HAP-1 (cell line): Measurements from ENCODE around the gene TSNAX.
"Not testable (repeated sequence)": the region's sequence is repeated elsewhere in the genome, so short reads cannot be mapped to it uniquely, and the experiment has no call there.

ENCODE experiments used
- DNase-seq, 2 experiments: peaks; one replicate each; pipeline ENCODE4 v3.0.0-alpha.2; 2016 to 2020; ENCODE audit warnings: low spot score in 2 of 2
- H3K27me3 ChIP-seq: fragments of 250-450 bp; sonication (Bioruptor Pico); 2 replicates; pipeline ENCODE4 v1.5.1; 2020; ENCODE audit warnings: low read depth, mild to moderate bottlenecking, moderate library complexity
- H3K36me3 ChIP-seq: fragments of 250-450 bp; sonication (Bioruptor Pico); replicated peaks from 2 replicates; pipeline ENCODE4 v1.5.1; 2020; ENCODE audit warnings: mild to moderate bottlenecking
- H3K4me1 ChIP-seq: fragments of 250-450 bp; sonication (Bioruptor Pico); 2 replicates; pipeline ENCODE4 v1.5.1; 2020; ENCODE audit warnings: mild to moderate bottlenecking
- H3K4me3 ChIP-seq: fragments of 250-450 bp; sonication (Bioruptor Pico); 2 replicates; pipeline ENCODE4 v1.5.1; 2020; ENCODE audit warnings: mild to moderate bottlenecking, moderate library complexity
- H3K9me3 ChIP-seq: fragments of 250-450 bp; sonication (Bioruptor Pico); 2 replicates; pipeline ENCODE4 v1.5.1; 2020; ENCODE audit warnings: mild to moderate bottlenecking, moderate library complexity
- in situ Hi-C: fragments of 300-500 bp; cut with MboI; formaldehyde crosslinking; loops from 3 replicates; pipeline ENCODE4 v1.14.3; 2020; ENCODE audit warnings: low sequenced_read_pairs, inconsistent platforms, mixed read lengths

The TSNAX gene

DNA sequence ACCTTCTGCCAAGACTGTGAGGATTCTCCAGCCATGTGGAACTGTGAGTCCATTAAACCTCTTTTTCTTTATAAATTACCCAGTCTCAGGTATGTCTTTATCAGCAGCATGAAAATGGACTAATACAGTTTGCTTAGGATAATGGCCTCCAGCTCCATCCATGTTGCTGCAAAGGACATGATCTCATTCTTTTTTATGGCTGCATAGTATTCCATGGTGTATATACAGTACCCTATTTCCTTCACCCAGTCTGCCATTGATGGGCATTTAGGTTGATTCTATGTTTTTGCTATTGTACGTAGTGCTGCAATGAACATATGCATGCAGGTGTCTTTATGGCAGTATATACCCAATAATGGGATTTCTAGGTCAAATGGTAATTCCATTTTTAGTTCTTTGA lies 25.3 kb upstream of the TSNAX start:
- H3K4me1 ChIP-seq, H3K36me3 ChIP-seq, DNase-seq, H3K4me3 ChIP-seq, in situ Hi-C loops, H3K27me3 ChIP-seq, H3K9me3 ChIP-seq: not testable (repeated sequence)

DNA sequence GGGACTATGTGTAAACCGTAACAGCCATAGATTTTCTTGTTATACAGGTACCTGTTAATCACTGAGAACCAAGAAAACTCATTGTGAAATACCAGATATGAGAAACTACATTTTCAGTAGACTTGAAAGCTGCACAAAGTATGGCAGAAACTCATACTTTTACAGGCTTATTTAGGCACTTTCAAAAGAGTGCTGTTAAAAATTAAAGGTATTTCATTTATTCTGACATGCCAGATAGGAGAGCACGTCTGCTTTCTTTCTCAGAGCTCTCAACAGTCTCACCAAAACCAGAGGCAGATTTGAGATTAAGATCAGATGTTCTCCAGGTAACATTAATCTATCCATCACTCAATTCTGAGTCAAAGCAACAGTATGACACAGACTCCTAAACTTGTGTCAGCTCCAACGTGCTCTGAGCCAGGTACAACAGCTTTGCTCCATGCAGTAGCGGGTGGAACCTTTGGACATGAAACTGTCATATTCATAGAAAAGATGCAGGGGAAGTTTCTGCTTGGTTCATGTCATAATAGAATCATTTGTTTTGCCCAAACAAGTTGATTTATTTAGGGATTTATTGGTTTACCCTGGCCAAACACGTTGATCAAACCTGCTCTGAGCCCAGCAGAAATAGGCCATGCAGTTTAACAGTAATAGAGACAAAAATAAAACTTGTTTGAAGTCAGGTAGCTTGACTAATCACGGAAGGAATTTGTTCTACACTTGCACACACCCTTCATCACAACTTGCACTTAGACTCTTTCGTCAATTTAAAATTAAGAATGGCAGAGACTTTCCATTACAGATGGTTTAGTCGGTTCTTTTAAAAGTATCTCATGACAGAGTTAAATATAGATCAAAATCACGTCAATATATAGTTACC lies 20.8 kb upstream of the TSNAX start:
- H3K4me1 ChIP-seq: no peaks in the 10 kb centered on the region
- H3K36me3 ChIP-seq: no peaks in the 10 kb centered on the region
- DNase-seq: no peak
- no peaks in the 10 kb centered on the region for H3K27me3 ChIP-seq
- H3K9me3 ChIP-seq: no peaks in the 10 kb centered on the region
- in situ Hi-C loops: no loop called here
- H3K4me3 ChIP-seq: no peak overlapping the region

DNA sequence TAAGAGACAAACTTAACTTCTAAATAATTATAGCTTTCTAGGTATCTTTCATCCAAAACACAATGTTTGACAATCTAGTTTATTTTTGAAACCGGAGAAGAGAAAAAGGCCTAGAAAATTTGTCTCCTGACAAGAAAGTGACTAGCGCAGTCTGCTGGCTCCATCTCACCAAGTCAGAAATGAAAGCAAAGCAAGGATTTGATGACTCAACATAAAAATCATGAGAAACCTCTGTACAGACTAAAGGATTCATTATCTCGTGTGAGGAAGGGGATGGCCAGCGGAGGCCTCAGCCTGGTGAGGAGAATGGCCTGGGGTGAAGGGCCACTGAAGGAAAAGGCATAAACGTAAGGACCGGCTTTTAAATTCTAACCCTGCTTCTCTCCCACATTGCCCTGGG lies 20.0 kb upstream of the TSNAX start:
- H3K27me3 ChIP-seq: no peaks in the 10 kb centered on the region
- H3K36me3 ChIP-seq: no peaks in the 10 kb centered on the region
- H3K9me3 ChIP-seq: no peaks in the 10 kb centered on the region
- no peak overlapping the region for H3K4me3 ChIP-seq
- no peak for DNase-seq
- in situ Hi-C loops: no loop called here
- no peaks in the 10 kb centered on the region for H3K4me1 ChIP-seq

DNA sequence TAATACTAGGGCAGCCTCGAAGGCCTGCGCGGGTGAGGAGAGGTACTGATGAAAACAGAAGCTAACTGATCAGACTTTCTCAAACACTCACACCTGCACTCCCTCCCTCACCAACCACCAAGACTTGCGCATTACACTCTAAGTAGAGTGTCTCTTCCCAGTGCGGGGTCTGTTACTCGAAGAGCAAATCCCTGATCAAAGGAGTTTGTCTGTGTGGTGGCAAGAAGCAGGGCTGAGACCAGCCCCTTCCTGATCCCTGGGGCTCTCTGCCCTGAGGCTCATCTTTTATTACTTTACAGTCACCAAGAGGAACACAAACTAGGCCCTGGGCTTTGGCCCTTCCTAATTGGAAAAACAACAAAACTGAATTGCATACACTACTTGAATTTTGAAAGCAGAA lies 19.5 kb upstream of the TSNAX start:
- no peaks in the 10 kb centered on the region for H3K27me3 ChIP-seq
- H3K4me3 ChIP-seq: no peak overlapping the region
- no peaks in the 10 kb centered on the region for H3K4me1 ChIP-seq
- H3K36me3 ChIP-seq: no peaks in the 10 kb centered on the region
- no peaks in the 10 kb centered on the region for H3K9me3 ChIP-seq
- DNase-seq: no peak
- in situ Hi-C loops: no loop called here

DNA sequence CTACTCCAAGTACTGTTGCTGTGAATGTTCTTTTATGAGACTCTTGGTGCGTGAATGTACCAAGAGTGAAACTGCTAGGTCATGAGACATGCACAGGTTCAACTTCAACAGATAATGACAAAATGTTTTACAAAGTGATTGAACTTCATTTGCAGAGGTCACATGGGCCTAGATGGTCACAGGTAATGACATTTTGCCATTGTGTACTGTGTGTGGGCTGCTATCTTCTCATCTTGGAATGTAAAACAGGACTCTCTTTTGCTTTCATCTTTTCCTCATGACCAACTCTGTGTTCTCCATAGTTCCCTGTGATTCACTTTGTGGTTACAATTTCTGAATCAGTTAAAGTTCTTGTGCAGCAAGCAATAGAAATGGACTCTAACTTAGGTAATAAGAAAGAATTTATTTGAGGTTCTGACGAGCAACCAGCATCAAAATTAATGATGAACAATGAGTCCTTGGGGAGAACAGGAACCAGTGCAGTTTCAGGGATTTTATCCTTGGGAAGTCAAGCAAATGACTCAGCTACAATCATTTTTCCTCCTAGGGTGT lies 16.2 kb upstream of the TSNAX start:
- Histone ChIP-seq H3K27me3 (no peaks in the 10 kb centered on the region), H3K4me3 (no peak overlapping the region), H3K4me1 (no peaks in the 10 kb centered on the region), H3K36me3 (no peaks in the 10 kb centered on the region), H3K9me3 (no peaks in the 10 kb centered on the region)
- no peak for DNase-seq
- in situ Hi-C loops: no loop called here

DNA sequence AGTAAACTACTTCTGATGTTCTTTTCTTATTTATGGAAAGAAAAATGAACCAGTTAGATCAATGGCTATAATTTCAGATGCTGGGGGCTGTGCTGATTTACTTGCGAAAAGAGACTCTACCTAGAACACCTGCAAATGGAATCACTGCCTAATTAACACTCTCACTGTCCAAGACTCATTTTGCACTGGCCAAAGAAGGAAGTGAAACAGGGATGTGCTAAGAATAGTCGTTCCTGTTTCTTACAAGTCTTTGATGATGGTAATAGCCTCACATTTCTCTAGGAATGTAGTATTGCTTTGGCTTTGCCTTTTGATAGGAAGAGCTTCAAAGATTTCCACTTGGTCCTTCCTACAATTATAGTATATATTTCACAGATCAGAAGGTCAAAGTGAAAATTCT lies 12.7 kb upstream of the TSNAX start:
- Histone ChIP-seq H3K4me3 (no peak overlapping the region), H3K27me3 (no peaks in the 10 kb centered on the region; the same call in 1 of the 2 replicates), H3K36me3 (no peaks in the 10 kb centered on the region), H3K9me3 (no peaks in the 10 kb centered on the region), H3K4me1 (no peaks in the 10 kb centered on the region)
- no peak for DNase-seq
- in situ Hi-C loops: no loop called here

DNA sequence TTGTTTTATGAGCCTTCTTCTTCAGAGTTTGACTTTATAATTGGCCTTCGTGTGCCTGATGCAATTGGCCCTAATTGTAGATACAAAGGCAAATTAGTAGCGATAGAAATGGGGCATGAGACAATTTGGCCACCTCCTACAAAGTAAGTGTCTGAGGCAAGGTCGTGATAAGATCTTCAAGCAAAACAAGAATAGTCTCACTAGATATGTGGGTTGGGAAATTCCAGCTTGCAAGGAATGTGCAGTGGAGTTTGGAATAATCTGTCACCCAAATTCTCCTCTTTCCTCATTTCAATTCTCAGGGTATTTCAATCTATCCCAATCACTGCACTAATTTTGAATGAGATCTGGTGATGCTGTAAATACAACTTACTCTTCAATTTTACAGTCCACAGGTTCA lies 11.4 kb upstream of the TSNAX start:
- in situ Hi-C loops: no loop called here
- Histone ChIP-seq H3K9me3 (no peaks in the 10 kb centered on the region), H3K36me3 (no peaks in the 10 kb centered on the region), H3K27me3 (no peaks in the 10 kb centered on the region; the same call in 1 of the 2 replicates), H3K4me3 (no peak overlapping the region), H3K4me1 (no peaks in the 10 kb centered on the region)
- DNase-seq: no peak

DNA sequence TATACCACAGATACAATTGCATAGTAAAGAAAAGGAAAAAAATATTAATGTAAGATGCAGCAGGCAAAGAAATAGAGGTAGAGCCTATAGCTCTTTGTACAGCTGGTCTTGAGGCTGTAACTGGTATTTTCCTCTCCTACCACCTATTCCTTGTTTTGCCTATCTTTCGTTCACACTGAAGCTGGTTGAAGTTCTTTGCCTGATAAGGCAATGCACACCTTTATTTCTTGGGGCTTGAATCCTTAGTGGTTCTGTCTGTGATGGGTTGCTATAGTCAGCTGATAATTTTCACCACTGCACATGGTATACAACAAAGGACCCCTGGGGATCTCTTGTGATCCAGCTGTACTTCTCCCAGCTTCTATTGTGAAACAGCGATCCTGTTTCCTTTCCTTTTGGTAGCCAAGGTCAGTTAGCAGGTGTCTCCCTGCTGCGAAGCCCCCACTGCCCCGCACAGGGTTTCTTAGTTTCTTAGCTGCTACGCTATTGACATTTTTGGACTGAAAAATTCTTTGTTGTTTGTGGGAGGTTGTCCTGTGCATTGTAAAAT lies 9.9 kb upstream of the TSNAX start:
- no peak for DNase-seq
- in situ Hi-C loops: no loop called here
- no peaks in the 10 kb centered on the region; the same call in 1 of the 2 replicates for H3K27me3 ChIP-seq

DNA sequence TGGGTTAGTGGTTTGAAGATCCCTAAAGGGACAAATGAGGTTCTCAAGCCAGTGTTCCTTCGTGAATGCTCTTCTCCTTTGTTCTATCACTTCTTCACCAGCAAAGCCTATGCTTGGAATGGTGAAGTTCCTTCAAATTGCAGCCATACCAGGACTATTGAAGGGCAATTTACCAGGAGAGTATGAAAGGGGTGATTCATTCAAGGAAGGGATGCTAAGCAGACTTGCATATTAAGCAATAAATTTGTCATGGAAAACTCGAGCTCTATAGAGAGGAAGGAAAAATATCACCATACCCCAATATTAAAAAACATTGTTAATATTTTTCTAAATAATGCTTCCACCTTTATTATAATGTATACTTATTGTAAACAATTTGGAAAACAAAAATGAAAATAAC lies 9.3 kb upstream of the TSNAX start:
- Histone ChIP-seq H3K27me3 (no peaks in the 10 kb centered on the region; the same call in 1 of the 2 replicates), H3K9me3 (no peaks in the 10 kb centered on the region), H3K4me3 (no peak overlapping the region), H3K36me3 (no peaks in the 10 kb centered on the region), H3K4me1 (no peaks in the 10 kb centered on the region)
- in situ Hi-C loops: no loop called here
- no peak for DNase-seq

More for the DNA sequence above, 9.9 kb upstream of the TSNAX start:
- Histone ChIP-seq H3K36me3 (no peaks in the 10 kb centered on the region), H3K4me1 (no peaks in the 10 kb centered on the region), H3K4me3 (no peak overlapping the region), H3K9me3 (no peaks in the 10 kb centered on the region)

DNA sequence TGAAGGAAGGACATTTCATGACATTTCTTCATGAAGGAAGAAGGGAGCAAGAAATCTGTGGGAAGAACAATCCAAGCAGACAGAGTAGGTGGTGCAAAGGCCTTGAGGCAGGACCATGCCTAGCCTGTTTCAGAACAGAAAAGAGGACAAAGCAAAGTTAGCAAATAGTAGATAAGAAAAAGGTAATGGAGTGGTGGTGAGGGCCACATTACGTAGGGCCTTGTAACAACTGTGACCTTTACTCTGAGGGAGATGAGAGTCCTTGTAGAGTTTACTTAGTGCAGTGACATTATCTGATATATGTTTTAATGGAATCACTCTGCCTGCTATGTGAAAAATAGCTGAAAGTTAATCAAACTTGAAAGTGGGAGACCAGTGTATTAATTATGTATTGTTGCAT lies 6.4 kb upstream of the TSNAX start:
- Histone ChIP-seq H3K27me3 (no peaks in the 10 kb centered on the region; the same call in 1 of the 2 replicates), H3K4me1 (no peaks in the 10 kb centered on the region), H3K9me3 (no peaks in the 10 kb centered on the region), H3K4me3 (no peak overlapping the region), H3K36me3 (no peaks in the 10 kb centered on the region)
- in situ Hi-C loops: no loop called here
- no peak for DNase-seq

DNA sequence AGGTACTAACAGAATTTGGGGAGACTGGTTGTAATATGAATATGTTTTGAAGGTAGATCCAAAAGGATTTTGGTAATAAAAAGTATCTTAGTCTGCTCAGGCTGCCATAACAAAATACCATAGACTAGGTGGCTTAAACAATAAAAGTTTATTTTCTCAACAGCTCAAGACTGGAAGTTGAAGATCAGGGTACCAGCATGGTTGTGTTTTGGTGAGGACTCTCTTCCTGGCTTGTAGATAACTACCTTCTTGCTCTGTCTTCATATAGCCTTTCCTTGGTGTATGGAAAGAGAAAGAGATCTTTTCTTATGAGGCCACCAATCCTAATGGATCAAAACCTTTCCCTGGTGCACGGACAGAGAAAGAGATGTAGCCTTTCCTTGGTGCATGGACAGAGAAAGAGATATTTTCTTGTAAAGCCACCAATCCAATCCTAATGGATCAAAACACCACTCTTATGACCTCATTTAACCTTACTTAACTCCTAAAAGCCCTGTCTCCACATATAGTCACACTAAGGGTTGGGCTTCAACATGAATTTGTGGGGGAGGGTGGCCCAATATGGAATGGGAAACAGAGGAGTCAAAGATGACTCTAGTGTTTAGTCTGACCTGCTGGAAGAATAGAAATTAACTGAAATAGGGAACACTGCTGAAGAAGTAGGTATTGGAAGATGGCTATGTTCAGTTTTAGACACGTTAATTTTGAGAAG lies 5.4 kb upstream of the TSNAX start:
- H3K4me1 ChIP-seq: peaks cover 6% of the 10 kb centered on the region
- no peak overlapping the region for H3K4me3 ChIP-seq
- DNase-seq: no peak
- H3K9me3 ChIP-seq: no peaks in the 10 kb centered on the region
- H3K27me3 ChIP-seq: no peaks in the 10 kb centered on the region; the same call in 1 of the 2 replicates
- no peaks in the 10 kb centered on the region for H3K36me3 ChIP-seq
- in situ Hi-C loops: no loop called here

DNA sequence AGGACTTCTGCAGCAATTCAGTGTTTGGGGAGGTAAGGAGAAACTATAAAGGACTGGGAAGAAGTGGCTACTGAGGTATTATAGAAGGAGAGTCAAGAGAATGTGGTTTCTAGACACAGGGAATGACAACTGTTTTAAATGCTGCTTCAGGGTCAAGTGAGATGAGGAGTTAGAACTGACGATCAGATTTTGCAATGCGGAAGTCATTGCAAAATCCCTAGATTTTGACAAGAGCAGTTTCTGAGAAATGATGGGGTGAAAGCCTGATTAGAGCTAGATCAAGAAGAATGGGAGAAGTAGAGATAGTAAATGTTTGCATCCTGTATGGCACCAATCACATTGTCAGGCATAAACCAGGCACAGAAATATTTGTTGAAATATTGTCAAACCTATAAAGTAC lies 4.7 kb upstream of the TSNAX start:
- Histone ChIP-seq H3K4me1 (peaks cover 6% of the 10 kb centered on the region), H3K27me3 (no peaks in the 10 kb centered on the region), H3K4me3 (no peak overlapping the region), H3K9me3 (0 out of 2 replicates have a peak, but pooled peaks cover 1% of the 10 kb centered on the region), H3K36me3 (0 out of 2 replicates have a peak, but pooled peaks cover 2% of the 10 kb centered on the region)
- no peak for DNase-seq
- in situ Hi-C loops: no loop called here

DNA sequence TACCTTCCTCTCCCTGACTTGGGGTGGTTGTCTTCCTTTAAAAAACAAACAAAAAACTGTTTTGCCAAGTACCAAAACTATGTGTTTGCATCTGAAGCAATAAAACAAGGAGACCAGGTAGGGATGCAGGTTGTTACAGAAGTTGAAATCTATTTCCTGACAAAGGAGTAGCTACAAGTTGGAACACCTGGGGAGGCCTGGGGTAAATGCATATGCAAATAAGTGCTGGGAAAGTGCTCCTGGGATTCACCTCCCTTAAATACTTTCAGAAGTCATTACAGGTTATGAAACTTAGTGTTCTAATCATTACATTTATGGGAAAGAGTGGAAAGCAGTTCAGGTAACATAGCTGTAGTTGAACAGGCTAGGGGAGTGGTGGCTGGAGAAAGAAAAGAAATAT lies 1.9 kb upstream of the TSNAX start:
- 0 out of 2 replicates have a peak, but pooled peaks cover 6% of the 10 kb centered on the region for H3K36me3 ChIP-seq
- no peak for DNase-seq
- H3K4me3 ChIP-seq: no peak overlapping the region
- H3K9me3 ChIP-seq: 0 out of 2 replicates have a peak, but pooled peaks cover 3% of the 10 kb centered on the region
- H3K4me1 ChIP-seq: peaks cover 10% of the 10 kb centered on the region
- no peaks in the 10 kb centered on the region for H3K27me3 ChIP-seq
- in situ Hi-C loops: no loop called here
